Head of caudate nucleus (tissue), 42 donors: ENCODE data around the gene NBEA.

Experiments
- DNase-seq, 42 donors: peaks; one replicate each; pipeline versions ENCODE4 v3.0.0 to v3.0.0-alpha.2; 2020 to 2021; ENCODE audit warnings: mixed read lengths in 7 of 42
- intact Hi-C: fragments of 100-400 bp; cut with DNase I; formaldehyde crosslinking; loops from one replicate; pipeline ENCODE4 v1.15.0; 2022

Gene NBEA

DNA sequence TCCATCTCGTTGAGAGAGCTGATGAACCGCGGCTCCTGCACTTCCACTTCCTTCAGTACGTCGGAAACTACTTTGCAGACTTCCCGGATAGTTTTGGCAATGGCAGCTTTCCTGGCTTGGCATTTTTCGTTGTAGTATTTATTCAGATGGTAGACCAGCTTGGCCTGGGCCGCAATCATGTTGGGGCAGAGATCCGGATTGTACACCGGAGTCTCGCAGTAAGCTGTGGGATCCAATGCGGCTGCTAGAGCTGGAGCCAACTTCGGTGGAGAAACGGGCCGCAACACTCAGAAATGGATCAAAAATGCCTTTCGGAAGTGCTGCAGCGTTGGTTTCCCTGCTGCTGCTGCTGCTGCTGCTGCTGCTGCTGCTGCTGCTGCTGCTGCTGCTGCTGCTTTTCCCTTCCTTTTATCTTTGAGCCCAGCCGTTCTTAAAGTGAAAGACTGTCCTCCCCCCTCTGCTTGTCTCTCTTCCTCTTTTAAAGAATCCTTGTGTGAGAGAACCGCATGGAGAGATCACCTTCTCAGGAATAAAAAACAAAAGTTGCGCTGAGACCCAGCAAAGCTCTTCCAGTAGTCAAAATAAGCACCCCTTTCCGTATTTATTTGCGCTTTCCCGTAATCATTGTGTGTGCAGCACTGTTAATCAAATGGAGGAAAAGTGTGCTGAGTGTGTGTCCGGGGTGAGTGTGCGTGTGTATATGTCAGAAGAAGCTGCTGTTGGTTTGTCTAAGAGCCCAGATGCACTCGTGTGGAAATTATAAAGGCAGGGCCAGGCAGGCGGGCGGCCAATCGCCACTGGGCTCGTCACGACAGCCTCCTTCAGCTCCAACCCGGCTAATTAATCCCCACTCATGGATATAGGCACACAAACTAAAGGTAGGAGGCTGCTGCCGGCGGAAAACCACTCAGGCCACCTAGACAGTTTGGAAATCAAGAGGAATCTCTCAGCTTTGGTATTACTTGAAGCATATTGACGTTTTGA is 534.2 kb downstream of the NBEA start, which contains the start of gene MAB21L1:
Gene MAB21L1 (minus strand): TSS at position 730 of the 984 bp plus-strand sequence. CDS start 551 bp downstream, at position 179.
- intact Hi-C loops, result no loop called here
- DNase-seq, result peak in 30 of 42 donors; percentile 10 to 62 (median 38)

DNA sequence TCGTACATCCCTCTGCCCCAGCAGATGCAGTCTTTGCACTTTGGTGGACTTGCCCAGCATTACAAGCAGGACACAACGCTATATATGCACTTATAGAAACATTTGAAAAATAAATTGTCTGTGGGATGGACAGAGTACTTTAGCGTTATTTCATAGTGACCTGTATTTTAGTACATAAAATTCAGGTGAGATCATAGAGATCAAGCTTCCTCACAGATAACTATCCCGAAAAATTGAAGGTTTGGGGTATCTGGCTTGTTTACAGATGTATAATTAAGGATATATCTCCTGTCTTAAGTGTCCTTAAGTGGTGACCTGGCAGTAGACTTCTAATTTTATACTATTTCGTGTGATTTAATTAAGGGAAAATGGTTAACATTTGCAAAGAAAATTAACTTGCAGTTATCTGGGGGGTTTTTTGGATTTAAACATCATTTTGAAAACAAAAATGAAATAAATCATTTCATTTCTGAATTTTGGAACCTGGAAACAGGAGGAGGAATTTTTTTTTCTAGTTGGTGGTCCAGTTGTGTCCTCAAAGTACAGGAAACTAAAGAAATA is 535.4 kb downstream of the NBEA start:
- intact Hi-C loops, result no loop called here
- DNase-seq, result no peak

DNA sequence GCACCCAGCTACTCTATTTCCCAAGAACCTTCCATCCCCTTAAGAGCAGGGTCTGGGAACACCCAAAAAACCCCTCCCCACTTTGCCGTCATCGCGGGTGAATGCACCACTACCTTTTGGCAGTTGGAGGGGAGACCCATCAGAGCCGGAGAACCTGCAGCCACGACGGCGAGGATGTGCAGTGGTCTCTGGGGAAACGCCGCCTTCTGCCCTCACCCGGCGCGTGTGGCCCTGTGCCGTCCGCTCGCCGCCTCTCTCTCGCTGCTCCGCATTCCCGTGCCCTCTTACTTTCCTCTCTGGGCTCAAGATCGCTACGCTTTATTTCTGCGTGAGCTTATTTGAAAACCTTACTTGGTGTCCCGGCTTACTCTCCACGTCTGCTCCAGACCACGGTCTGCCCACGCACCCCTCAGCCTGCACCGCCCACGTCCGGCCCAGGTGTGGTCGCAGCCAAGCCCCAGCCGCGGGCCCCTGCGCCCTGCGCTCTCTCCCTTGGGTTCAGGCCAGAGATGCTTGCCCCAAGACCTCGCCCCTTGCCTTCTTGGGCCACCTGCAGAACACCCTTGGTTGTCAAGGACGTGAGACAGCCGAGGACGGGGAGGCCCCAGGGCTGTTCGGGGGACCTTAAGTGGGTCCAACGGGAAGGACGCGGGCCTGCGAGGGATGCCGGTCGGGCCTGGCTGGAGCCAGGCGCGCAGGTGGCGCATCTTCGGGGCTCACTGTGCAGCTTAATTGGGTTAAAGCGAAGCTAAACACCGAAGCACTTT is 536.4 kb downstream of the NBEA start:
- intact Hi-C loops, result no loop called here
- DNase-seq, result no peak

DNA sequence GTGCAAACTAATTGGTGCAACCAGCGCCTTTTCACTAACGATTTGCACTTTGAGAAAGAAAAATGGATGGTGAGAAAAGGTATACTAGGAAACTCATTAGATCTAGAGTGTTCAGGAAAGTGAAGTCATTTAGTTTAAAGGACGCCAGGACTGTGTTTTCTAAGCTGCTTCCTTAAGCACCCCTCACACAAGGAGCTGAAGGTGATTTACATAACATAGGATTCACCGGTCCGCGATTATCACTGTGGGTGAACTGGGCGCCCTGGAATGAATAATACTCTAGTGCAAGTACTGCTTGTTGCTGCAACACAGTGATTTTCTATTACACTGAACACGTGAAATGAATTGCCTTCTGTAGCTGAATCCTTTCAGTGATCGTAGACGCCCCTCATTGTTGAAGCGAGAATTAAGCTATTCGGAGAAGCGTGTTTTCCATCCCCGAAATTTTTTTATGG is 537.0 kb downstream of the NBEA start:
- intact Hi-C loops, result no loop called here
- DNase-seq, result no peak

DNA sequence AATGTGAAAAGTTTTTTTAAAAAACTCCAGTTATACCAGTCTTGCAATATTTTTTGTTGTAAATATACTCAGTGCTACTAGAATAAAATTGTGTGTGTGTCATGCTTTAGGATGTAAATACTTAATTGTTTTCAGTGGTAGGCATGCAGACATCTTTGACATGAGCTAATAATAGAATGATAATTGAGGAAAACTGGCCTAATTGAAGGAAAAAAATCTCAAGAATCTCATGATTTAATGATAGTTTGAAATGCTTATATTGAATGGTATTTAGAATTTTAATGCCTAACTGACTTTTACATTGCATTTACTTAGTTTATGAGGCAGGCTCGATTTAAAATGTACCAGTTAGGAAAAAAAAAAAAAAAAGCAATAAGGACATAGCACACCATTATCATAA is 537.6 kb downstream of the NBEA start:
- no peak for DNase-seq
- intact Hi-C loops, result no loop called here

DNA sequence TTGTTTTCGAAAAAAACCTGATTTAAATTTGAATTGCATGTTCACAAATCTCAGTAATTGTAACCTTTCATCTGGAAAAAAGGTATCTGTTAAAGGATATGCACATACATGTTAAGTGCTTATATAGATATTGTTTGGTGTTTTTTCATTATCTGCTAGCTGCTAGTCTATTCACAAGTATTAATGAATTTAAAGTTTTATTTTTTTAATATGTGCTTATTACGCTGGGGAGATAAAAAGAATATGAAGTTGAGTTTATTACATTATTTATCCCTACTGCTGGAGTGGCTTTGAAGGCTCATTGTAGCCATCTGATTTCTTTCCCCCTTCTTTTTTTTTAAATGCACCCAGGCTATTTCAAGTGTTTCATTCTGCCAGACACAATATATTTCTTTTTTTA is 538.3 kb downstream of the NBEA start:
- intact Hi-C loops, result no loop called here
- no peak for DNase-seq

DNA sequence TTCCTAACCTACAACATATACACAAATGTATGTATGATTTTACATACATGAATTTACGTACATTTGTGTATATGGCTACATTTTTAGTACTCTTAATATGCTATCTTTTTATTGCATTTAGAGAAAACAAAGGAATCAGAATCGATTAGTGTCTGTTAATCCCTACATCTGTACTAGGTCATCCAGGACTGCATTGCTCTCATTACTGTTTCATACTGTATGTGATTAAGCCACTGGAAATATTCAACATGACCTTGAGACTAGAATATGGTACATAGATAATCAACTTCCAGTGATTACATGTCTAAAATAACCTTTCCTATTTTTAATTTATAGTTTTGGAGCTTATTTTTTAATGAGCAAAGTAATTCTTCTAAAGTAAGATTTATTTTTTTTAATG is 539.7 kb downstream of the NBEA start:
- intact Hi-C loops, result no loop called here
- DNase-seq, result no peak

DNA sequence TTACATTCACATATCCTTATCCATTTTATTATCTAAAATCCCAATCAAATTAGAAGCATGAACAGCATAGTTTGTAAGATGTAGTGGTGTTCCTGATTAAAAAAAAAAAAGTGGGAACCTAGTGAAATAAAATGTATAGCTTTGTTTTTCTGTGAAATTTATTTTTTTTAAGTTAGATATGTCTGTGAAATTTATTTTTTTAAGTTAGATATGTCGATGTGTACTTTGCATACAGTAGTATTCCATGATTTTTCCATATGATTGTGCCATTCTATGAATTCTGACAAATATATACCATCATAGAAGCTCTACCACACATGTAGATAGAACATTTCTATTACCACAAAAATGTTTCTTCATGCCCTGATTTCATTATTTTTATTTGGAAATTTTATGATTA is 540.5 kb downstream of the NBEA start:
- intact Hi-C loops, result no loop called here
- DNase-seq, result no peak

DNA sequence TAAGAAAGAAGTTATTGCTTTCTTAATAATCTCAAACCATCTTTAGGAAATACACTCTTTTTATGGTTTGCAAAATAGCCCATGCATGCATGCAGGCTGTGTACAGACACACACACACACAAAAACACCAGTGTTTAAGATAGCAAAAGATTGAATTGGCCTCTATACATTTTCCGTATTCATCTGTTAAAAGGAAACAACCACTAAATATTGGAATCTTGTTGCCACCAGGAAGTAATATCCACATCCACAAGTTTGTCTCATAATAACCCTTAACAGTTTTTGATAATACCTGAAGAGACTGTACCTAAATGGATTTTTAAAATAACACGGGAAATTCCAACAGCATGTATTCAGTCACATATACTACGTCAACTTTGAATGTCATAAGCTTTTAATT is 541.7 kb downstream of the NBEA start:
- DNase-seq, result no peak
- intact Hi-C loops, result no loop called here

DNA sequence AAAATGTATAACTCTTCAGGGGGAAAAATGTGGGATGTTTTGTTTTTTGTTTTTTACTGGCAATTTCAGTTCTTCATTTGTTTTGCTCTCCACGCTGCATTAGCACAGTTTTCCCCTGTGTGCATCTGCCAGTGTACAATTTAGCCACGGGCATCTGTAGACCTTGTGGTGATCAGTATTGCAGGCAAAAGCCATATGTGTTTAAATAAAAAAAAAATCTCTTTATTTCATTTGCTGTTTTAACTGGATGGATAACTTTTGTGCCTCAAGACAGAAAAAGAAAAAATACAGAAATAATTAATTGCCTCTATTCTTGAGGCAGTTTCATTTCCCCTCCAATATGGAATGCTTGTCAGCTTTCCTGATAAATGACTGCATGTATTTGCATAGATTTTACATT is 542.3 kb downstream of the NBEA start:
- intact Hi-C loops, result no loop called here
- DNase-seq, result no peak

DNA sequence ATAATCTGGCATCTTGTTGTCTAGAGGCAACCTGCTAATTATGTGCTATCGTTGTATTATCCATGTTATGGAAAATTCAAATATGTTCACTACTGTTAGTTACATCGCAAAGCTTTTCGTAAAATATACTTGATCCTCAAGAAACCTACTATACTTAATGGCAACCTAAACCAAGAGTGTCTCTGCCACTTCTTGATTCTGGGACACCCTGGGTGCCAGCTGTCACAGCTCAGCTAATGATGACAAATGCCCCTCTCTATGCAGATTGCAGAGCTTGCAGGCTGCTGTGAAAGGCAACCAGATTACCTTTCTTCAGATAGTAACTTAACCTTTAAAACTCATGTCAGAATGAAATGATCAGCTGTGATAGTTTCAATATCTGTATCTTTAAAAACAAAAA is 543.4 kb downstream of the NBEA start:
- intact Hi-C loops, result no loop called here
- no peak for DNase-seq

DNA sequence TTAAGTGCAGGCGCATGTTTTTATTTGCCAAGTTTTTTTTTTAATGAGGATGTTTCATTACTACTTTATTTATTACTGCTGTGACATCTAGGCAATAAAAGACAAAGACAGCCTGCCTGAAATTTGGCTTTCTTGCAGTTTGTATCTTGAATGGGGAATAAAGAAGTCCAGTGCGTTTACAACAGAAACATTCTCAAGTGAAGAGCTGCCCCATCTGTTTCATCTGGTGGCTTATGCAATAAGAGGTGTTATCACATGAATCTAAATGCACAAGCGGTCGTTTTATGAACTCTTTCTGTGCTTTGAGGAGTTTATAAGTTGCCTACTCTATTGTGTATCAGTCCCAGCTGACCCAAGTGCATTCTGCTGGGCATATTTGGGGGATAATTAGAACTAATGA is 547.0 kb downstream of the NBEA start:
- intact Hi-C loops, result no loop called here
- DNase-seq, result no peak

DNA sequence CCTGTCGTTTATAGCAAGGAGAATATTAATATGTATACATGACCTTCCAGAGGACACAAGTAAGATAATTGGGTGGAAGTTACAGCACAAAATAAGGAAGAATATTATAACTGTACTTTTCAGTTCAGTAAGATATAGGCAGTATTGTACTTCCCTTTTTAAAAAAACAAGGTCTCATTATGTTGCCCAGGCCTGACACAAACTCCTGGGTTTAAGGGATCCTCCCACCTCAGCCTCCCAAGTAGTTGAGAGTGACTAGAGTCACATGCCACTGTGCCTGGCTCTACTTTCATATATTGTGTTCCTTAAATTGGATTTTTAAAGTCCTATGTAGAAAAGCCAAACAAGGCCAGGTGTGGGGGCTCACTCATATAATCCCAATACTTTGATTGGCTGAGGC is 553.9 kb downstream of the NBEA start:
- intact Hi-C loops, result no loop called here

DNA sequence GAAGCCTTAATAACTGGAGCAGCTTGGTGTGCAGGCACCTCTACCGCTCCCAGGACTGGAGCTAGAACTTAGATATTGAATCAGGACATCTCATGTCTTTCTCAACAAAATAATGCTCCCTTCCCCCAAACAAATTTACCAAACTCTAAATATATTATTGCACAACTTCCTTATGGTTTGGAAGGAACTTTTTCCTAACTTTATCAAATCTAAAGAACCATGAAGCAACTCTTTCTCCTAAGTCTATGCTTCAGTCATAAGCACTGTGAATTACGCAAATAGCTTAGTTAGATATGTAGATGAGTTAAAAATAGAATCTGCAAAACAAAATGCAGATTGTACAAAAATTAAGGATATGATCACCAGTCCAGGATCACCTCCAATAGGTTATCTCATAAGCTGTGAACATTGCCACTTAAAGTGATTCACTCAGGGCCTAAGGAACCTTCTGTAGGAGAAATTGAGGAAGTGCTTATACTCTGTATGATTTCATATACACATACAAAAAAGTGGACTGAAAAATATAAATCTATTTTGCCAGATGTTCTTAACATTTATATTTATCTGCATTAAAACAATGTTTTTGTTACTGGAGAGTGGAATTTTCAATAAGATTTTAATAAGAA is 554.8 kb downstream of the NBEA start:
- intact Hi-C loops, result no loop called here
- no peak for DNase-seq

More for the DNA sequence above, 553.9 kb downstream of the NBEA start:
- DNase-seq, result no peak

DNA sequence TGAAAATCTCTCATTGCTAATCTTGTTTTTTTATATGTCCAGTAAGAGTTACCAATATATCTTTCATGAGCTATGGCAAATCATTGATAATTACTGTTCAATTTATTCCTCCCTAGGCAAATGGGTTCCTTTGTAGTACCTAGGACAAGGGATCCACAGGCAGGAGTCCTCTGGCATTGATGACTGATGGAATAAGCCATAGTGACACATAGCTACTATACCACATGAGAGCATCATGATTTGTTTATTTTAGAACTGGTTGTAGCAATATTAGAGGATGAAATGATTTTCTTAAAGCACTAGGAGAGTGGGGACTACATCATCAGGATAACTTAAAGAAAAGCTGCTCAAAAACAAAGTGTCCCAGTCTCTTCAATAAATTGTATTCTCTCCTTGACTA is 556.2 kb downstream of the NBEA start:
- no peak for DNase-seq
- intact Hi-C loops, result no loop called here

DNA sequence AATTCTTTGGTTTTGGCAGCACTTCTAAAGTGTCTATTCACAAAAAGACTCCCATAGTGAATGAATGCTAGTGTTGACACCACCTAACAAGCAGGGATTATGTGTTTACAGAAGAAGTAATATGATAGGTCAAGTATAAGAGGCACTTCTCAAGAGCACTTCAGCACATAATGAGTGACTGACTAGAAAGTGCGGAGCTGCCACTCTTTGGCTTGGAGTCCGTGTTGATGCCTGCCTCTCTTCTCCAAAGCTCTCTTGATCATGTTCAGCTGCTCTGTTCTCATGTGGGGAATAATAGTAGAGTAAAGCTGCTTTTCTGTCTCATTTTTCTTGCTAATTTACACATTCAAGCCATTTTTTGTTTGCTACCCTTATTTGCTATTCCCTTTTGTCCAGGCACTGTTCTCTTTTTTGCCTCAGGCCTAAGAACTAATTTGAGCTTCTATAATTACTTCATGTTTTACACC is 557.2 kb downstream of the NBEA start:
- DNase-seq, result no peak
- intact Hi-C loops, result no loop called here

DNA sequence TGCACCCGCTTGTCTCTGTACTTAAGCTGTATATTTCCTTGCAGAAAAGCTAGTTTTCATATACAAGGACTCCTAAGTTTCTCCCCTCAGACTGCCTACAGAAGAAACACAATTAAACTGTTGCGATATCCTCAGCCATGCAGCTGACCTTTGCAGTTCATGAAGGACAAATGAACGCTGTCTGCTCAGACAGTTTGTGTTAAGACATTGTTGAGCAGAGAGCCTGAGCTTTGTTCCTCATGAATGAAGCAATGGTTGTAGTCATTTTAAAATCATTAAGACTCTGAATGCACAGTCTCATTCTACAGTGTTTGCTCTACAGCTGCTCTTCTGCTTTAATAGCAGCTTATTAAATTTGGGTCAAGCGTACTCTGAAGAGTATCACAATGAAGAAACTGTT is 557.6 kb downstream of the NBEA start:
- intact Hi-C loops, result no loop called here
- DNase-seq, result peak in 1 of 42 donors; percentile 38

DNA sequence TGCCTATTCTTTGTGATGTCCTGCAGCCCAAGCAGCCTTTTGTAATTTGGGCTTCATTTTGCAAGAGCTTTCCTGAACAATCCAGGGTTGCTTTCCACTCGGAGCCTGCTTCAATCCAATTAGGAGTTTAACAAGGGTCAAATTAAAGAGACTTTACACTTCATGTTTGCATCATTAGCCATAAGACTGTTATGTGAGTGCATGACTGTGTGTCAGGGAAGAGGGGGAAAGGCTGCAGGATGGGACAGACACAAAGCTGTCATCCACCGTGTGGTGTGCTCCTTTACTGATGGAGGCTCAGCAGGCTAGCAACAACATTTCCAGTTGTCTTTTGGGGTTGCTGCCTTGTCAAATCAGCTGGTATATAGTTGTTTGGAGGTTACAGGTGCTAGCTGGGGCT is 558.1 kb downstream of the NBEA start:
- intact Hi-C loops, result no loop called here
- DNase-seq, result no peak

DNA sequence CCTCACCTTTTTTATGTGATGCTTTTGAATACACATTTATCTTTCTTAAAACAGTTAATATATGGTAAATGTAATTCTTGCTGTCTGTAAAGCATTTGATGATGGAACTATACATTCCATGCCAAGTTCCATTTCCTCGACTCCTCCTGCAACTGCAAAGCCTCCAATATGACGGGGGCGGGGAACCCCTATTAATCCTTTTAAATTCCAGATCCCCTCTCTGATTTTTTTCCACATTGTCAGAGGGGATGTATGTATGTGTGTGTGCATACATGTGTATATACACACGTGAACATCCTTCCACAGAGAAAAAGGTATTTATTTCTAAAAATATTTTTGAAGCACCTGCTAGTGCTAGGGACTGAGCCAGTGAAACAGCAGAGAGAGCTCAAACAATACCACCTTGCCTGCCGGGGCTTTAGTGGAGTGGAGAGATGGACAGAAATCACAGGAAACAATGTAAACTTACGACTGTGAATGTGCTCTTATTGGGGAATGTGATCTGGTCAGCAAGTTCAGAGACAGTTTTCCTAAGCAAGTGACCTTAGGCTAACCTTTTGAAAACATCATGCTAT is 559.7 kb downstream of the NBEA start:
- intact Hi-C loops, result no loop called here
- DNase-seq, result no peak
